ENCODE measurements around the gene HAUS2. TPM values are rescaled to one million over a fixed set of nuclear protein-coding genes. Genes with fewer than 3 reads are reported as not detected.

The HAUS2 gene
- total RNA-seq, 1 donor from 2014 or later, result 72.2 TPM

- H2AFZ ChIP-seq (replicated peaks), result no peak overlapping the region
- no peak overlapping the region for H3K27ac ChIP-seq
- no peaks in the 10 kb centered on the region for H3K4me1 ChIP-seq
- Mint-ChIP-seq H3K9me3 (no peaks in the 10 kb centered on the region), H3K36me3 (peaks cover 13% of the 10 kb centered on the region), H3K27me3 (ENCODE audit: insufficient read depth, low read depth) (no peaks in the 10 kb centered on the region), H3K4me1 (peaks cover 6% of the 10 kb centered on the region), H3K4me3 (no peak overlapping the region), H3K27ac (no peak overlapping the region)
- H3K36me3 ChIP-seq, result no peaks in the 10 kb centered on the region
- H4K20me1 ChIP-seq (ENCODE audit: low read depth), result no peaks in the 10 kb centered on the region
- H3K9ac ChIP-seq, result no peak overlapping the region
- no peak overlapping the region for H3K4me3 ChIP-seq
- DNase-seq (ENCODE audit: low spot score), result no peak
- no peaks in the 10 kb centered on the region for H3K79me2 ChIP-seq (ENCODE audit: low read depth)
- H3F3A ChIP-seq (ENCODE audit: low read depth), result no peaks in the 10 kb centered on the region
- no peak for TF ChIP-seq EZH2phosphoT487 (IDR thresholded peaks at IDR 0.05)
- no peak for TF ChIP-seq EZH2 (IDR thresholded peaks at IDR 0.05)
- TF ChIP-seq, protein P1, sequence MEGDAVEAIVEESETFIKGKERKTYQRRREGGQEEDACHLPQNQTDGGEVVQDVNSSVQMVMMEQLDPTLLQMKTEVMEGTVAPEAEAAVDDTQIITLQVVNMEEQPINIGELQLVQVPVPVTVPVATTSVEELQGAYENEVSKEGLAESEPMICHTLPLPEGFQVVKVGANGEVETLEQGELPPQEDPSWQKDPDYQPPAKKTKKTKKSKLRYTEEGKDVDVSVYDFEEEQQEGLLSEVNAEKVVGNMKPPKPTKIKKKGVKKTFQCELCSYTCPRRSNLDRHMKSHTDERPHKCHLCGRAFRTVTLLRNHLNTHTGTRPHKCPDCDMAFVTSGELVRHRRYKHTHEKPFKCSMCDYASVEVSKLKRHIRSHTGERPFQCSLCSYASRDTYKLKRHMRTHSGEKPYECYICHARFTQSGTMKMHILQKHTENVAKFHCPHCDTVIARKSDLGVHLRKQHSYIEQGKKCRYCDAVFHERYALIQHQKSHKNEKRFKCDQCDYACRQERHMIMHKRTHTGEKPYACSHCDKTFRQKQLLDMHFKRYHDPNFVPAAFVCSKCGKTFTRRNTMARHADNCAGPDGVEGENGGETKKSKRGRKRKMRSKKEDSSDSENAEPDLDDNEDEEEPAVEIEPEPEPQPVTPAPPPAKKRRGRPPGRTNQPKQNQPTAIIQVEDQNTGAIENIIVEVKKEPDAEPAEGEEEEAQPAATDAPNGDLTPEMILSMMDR (IDR thresholded peaks at IDR 0.05), result no peak
- no peak overlapping the region for H3K4me2 ChIP-seq
- H3K9me3 ChIP-seq (ENCODE audit: low read depth), result no peaks in the 10 kb centered on the region
- no peaks in the 10 kb centered on the region for H3K27me3 ChIP-seq
Observed at GRCh38 chr15:42608752-42609488, 60.3 kb downstream of the HAUS2 start.

- no peak overlapping the region for H3K4me3 ChIP-seq
- no peak overlapping the region for H3K4me2 ChIP-seq
- no peak overlapping the region for H2AFZ ChIP-seq (replicated peaks)
- no peak overlapping the region for H3K4me3 Mint-ChIP-seq
- H3K36me3 Mint-ChIP-seq, result peaks cover 11% of the 10 kb centered on the region
- H3K9me3 ChIP-seq (ENCODE audit: low read depth), result no peaks in the 10 kb centered on the region
- no peak overlapping the region for H3K9ac ChIP-seq
- H3K27me3 Mint-ChIP-seq (ENCODE audit: insufficient read depth, low read depth), result no peaks in the 10 kb centered on the region
- no peaks in the 10 kb centered on the region for H3K36me3 ChIP-seq
- H3F3A ChIP-seq (ENCODE audit: low read depth), result peaks cover 6% of the 10 kb centered on the region
- no peak for DNase-seq (ENCODE audit: low spot score)
- H3K27ac ChIP-seq, result no peak overlapping the region
- peaks cover 5% of the 10 kb centered on the region for H4K20me1 ChIP-seq (ENCODE audit: low read depth)
- H3K9me3 Mint-ChIP-seq, result no peaks in the 10 kb centered on the region
- no peaks in the 10 kb centered on the region for H3K79me2 ChIP-seq (ENCODE audit: low read depth)
- no peaks in the 10 kb centered on the region for H3K4me1 ChIP-seq
- no peak overlapping the region for H3K27ac Mint-ChIP-seq
- H3K4me1 Mint-ChIP-seq, result peaks cover 10% of the 10 kb centered on the region
- TF ChIP-seq EZH2phosphoT487 (IDR thresholded peaks at IDR 0.05) (no peak), EZH2 (IDR thresholded peaks at IDR 0.05) (no peak)
- TF ChIP-seq, protein P1 (IDR thresholded peaks at IDR 0.05), result no peak
- no peaks in the 10 kb centered on the region for H3K27me3 ChIP-seq
Observed at GRCh38 chr15:42611532-42611931, 62.9 kb downstream of the HAUS2 start.

DNA sequence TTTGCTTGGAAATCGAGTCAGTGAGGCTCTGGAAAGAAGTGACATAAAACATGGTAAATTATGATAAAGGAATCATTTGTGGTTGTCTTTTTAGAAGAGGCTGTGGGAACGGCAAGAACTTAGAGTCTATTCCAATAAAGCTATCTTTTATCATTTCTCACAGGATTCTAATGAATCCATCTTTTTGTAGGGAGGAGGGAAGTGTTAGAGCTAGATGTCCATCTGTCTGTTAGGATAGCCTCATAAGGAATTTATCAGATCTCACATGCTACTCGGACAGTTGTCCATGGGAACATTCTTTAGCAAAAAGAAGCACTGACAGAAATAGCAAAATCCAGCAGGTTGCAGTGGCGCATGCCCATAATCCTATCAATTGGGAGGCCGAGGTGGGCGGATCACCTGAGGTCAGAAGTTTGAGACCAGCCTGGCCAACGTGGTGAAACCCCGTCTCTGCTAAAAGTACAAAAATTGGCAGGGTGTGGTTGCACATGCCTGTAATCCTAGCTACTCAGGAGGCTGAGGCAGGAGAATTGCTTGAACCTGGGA, 63.8 kb downstream of the HAUS2 start:
- Histone ChIP-seq H3K27ac (no peak overlapping the region), H4K20me1 (ENCODE audit: low read depth) (peaks cover 5% of the 10 kb centered on the region), H3K4me2 (no peak overlapping the region), H3K9ac (no peak overlapping the region), H3K36me3 (no peaks in the 10 kb centered on the region), H3K79me2 (ENCODE audit: low read depth) (no peaks in the 10 kb centered on the region), H3K4me1 (no peaks in the 10 kb centered on the region), H3K27me3 (no peaks in the 10 kb centered on the region), H3K9me3 (ENCODE audit: low read depth) (no peaks in the 10 kb centered on the region), H3F3A (ENCODE audit: low read depth) (peaks cover 6% of the 10 kb centered on the region), H3K4me3 (no peak overlapping the region), H2AFZ (replicated peaks) (no peak overlapping the region)
- Mint-ChIP-seq H3K9me3 (no peaks in the 10 kb centered on the region), H3K36me3 (peaks cover 11% of the 10 kb centered on the region), H3K27ac (no peak overlapping the region), H3K4me3 (no peak overlapping the region), H3K27me3 (ENCODE audit: insufficient read depth, low read depth) (no peaks in the 10 kb centered on the region), H3K4me1 (peaks cover 10% of the 10 kb centered on the region)
- no peak for TF ChIP-seq EZH2phosphoT487 (IDR thresholded peaks at IDR 0.05)
- TF ChIP-seq, protein P1 (IDR thresholded peaks at IDR 0.05), result no peak
- no peak for DNase-seq (ENCODE audit: low spot score)

All from neural progenitor cell (in vitro differentiated cells).